Limb (tissue), 2 donors: ENCODE results near the gene GALNT4.

Source experiments
- DNase-seq, 2 donors: peaks; one replicate each; pipeline ENCODE4 v3.0.0-alpha.2; 2016; ENCODE audit errors: extremely low spot score in 2 of 2

Gene GALNT4

GRCh38 chr12:89494411-89495231 is 30.0 kb downstream of the GALNT4 start:
- no peak for DNase-seq

GRCh38 chr12:89493670-89494302 is 30.8 kb downstream of the GALNT4 start:
- no peak for DNase-seq

DNA sequence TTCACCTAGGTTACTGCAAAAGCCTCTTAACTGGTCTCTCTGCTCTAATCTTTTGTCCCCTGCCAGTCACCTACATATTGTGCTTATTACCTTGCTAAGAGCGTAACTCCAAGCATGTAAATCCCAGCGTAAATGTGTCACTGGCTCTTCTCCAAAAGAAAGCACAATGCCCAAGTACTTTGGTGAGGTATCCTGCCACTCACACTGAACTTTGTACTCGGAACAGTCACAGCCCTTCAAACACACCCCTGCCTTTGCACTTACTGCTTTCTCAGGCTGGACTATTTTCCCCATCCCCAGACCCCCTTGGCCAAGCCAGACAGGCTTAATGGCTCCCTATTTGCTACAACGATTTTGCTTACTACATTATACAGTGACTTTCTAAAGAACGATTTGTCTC is 31.7 kb downstream of the GALNT4 start:
- no peak for DNase-seq

GRCh38 chr12:89490922-89491321 is 33.7 kb downstream of the GALNT4 start:
- DNase-seq, result no peak

DNA sequence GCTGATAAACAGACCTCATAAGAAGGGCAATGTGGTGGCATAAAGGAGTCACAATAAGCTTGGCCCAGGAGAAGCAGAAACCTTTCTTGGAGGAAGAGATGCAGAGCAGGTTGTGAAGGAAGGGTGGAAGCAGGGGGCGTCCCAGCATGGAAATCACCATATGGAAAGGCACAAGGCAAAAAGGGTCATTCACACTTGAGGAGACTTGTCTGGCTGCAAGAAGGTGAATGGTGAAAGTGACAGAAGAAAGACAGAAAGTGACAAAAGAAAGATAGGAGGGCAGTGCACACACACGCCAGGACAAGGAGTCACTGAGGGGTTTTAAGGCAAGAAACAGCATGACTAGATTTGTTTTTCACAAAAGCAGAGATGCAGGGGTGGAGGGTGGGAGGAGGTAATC is 38.3 kb downstream of the GALNT4 start:
- no peak for DNase-seq

DNA sequence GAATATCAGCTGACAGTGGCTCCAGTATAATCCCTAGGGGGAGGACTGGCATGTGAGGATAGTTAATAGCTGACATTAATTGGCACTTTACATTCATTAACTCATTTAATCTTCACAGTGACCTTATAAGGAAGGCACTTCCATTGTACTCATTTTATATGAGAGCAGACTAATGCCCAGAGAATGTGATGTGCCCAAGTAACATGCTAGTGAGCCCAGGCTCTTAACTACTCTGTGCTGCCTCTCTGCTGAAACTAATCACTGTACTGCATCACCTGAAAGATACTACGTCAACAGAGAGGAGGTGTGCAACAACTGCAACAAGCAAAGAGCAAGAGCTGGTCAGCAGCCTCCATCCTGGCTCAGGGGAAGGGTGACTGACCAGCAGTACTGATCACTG is 40.1 kb downstream of the GALNT4 start:
- no peak for DNase-seq

DNA sequence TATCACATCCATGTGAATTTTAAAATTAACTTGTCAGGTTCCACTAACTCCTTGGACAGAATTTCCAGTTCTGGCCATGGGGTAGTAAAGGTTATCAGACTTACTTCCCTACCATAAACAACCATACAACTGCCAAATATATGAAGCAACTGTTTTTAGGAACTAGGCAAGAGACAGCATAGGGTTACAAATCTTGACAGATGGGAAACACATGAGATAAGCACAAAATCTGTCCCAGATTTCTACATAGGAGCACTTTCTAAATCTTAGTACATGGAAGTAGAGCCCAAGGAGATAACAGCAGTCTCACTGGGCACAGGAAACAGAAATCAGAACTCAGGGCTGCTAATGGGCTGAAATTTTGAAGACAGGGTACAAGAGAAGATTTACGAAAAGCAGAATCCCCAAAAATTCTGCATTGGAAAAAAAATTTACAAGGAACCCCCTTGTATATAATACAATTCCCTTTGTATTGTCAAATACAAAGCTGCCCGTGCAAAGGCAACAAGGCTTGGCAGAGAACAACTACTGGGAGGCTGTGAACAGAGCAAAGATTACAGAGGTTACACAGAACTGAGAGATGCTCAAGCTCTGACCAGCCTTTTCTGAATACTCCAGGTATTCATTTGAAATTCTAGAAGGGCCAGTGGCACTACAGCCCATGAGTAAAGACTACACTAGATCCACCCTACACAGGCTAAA is 43.2 kb downstream of the GALNT4 start:
- DNase-seq, result no peak

- DNase-seq, result no peak
Measured at GRCh38 chr12:89479982-89480381, 44.6 kb downstream of the GALNT4 start.

- no peak for DNase-seq
Measured at GRCh38 chr12:89477633-89478279, 46.8 kb downstream of the GALNT4 start.

DNA sequence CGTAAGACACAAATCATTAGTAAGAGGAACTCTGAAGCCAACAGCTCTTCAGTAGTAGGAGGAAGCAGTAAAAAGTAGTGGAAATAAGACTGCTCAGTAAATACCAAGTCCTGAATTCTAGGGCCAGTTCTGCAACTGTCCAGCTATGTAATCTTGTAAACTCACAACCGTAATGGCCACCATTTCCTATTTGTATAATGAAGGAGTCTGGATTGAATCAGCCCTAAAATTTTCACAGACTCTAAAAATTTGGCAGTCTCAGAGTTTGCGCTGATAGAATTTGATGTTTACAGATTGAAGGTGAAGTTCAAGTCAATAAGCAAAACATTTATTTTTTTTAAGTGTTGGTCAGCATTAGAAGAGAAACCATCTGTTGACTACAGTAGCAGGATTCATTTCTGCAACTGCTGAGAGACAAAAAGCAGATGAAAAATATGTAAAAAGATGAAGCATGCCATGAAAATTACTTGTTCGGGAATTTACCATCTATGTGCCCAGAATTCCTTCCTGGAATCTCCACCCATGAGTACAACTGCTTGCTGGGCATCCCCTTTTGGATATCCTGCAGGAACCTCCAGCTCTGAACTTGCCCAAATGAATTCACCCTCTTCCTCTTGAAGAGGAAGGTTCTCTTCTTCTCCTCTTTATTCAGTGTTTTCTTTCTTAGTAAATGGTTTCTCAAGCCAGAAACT is 47.5 kb downstream of the GALNT4 start:
- DNase-seq, result no peak

GRCh38 chr12:89476232-89476631 is 48.4 kb downstream of the GALNT4 start:
- no peak for DNase-seq

DNA sequence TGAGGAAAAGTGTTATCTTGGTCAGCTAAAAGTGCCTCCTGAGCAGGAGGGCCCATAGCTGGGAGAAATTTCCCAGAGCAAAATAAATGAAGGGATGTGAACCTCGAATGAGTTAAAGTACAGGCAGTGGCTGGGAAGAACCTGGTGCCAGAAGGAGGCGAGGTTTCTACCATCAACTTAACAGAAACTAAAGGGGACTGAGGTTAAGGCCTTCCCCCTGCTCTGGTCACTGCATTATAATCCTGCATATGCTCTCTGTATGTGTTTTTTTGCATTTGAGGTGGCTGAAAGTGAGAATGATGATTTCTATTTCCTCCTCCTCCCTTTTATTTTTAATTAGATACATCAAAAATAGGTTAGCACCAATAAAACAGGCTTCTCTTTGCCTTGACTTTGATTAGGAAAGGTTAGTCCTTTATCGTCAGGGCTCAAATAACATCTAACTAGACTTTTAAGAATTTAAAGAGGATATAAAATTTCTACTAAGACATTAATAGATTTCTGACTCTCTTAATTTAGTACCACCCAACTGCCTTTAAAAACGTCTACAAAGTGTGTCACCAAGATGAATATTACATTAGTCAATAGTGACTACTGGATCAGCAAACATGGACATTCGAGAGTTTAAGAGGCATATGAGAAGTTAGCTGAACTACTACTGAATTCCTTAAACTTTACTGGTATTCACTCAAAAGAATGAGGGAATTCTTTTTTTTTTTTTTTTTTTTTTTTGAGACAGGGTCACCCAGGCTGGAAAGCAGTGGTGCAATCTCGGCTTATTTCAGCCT is 49.2 kb downstream of the GALNT4 start:
- DNase-seq, result no peak

DNA sequence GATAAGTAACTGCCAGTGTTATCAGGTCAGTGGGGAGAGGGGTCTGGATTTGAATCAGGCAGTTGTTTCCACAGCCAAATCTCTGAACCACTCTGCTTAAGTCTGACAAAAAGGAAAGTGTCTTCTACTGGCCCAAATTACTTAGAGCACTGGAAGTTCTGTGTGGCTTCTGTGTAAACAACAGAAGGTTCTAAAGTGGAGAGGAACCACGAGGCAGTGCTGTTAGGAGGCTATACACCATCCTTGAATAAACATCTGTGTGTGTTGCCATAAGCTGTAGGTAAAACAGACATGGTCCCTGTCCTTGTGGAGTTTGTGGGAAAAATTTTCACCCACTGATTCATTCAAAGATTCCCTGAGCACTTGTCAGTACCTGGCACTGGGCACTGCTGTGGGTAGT is 50.0 kb downstream of the GALNT4 start:
- no peak for DNase-seq
